SW 1271 (cell line): ENCODE data around the gene EEF2.

Experiments
- DNase-seq, 2 experiments: peaks; one replicate each; lab custom pipeline; 2025; lab: John Stamatoyannopoulos, UW

EEF2 gene

GRCh38 chr19:3984584-3984907 is 717 bp downstream of the EEF2 start:
- no peak for DNase-seq

DNA sequence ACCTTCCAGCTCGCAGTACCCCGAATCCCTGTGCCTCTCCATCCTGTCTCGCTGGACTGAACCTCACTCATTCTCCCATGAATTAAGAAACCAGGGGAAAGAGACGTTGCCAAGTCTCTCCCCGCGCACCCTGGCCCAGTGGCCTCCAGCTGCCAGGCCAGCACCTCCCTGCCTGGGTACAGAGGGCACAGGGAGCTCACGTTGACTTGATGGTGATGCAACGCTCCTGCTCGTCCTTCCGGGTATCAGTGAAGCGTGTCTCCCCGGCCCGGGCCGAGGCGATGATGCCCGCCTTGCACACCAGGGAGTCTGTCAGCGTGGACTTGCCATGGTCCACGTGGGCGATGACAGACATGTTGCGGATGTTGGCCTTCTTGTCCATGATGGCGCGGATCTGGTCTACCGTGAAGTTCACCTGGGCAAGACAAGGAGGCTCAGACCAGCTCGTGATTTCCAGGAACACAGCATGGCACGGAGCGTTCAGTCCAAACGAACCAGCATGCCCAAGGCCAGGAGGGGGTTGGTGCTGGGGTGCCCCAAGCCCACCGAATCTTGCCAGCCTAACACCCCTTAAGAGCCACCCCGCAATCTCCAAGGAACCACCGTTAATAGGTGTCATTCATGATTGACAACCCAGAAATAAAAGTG is 1.2 kb downstream of the EEF2 start:
- no peak for DNase-seq

DNA sequence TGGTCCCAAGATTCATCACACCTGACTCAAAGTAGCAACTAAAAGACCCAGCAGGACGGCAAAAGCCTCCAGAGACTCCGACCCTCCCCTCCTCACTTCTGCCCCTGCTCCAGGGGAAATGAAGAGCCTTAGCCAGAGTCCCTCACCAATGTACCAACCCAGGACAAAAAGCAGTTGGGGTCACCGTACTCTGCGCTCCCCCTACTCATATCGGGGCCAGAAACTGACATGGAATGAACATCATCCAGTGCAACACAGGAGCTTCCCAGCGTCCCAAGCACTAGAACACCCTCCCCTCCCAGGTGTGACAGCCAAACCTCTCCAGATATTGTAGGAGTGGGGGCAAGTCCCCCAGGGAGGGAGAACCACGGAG is 1.7 kb downstream of the EEF2 start:
- DNase-seq = no peak

GRCh38 chr19:3982701-3983541 is 2.3 kb downstream of the EEF2 start:
- no peak for DNase-seq

- DNase-seq = no peak
Observed at GRCh38 chr19:3981736-3982681, 3.3 kb downstream of the EEF2 start.

DNA sequence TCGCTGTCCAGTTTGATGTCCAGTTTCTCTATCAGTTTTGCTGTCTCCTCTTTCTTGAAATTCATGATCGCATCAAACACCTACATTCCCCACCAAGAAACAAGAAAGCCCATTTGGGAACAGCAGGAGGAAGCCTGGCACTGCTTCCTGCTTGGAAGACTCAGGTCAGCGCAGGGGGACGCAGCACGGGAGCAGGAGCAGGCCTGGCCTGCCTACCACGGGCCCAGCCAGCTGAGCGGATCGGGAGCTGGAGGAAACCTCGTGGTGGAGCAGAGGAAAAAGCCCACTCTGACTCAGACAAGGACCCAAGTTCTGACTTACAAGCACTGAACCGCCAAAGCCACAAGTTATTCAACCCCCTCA is 3.9 kb downstream of the EEF2 start:
- no peak for DNase-seq

DNA sequence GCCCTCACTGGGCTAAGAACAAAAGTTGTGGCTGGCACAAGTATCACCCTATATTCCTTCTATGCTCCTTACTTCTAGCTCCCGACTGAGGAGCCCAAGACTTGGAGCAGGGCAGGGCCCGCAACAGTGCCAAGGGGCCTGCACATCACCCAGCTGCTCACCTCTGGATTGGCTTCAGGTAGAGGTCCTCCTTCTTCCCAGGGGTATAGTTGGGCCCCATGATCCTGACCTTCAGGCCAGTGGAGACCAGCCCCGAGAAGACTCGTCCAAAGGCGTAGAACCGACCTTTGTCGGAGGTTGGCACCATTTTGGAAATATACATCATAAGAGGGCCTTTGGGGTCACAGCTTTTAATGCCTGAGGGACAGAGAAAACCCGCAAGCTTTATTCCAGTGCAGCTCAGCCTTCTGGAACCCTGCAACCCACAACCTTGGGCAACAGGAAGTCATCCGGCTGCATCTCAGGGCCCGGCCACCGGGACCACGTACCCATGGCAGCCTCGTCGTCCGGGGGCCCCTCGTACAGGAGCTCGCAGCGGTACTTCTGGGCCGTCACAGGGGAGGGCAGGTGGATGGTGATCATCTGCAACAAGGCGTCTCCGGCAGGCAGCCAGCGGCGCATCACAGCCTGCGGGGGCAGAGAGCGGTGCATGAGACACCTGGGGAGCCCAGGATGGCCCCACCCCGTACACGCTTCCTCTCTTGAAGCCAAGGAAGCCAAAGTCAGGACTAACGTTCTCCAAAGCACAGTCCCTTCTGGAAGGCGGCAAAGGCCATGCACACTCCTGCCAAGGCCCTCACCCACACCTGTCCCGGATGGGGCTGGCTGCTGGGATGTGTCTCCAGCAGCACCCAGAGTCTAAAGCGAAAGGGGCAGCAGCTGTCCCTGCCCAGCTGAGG is 4.7 kb downstream of the EEF2 start:
- DNase-seq = no peak

- DNase-seq = no peak
Observed at GRCh38 chr19:3979674-3980352, 5.5 kb downstream of the EEF2 start.

GRCh38 chr19:3979289-3979673 is 6.0 kb downstream of the EEF2 start:
- no peak for DNase-seq

DNA sequence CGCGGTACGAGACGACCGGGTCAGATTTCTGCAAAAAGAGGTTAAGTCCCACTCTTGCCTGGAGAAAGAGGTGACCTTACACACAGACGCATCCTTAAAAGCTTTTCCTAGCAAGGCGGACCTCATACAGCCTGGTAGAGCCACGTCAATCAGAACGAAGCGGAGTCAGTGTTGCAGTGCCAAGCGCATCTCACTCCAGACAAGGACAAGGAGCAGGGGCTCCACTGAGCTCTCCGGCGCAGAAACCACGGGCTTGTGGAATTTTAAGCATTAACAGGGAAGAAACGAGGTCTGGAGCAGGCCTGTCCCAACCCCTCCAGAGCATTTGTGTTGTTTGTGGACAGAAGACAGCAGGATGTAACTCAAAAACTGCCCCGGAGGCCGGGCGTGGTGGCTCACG is 7.1 kb downstream of the EEF2 start:
- no peak for DNase-seq

- DNase-seq = no peak
Observed at GRCh38 chr19:3977242-3978143, 7.8 kb downstream of the EEF2 start.

- DNase-seq = no peak
Observed at GRCh38 chr19:3976495-3977241, 8.6 kb downstream of the EEF2 start.

GRCh38 chr19:3975637-3976087 is 9.6 kb downstream of the EEF2 start:
- no peak for DNase-seq

GRCh38 chr19:3975144-3975543 is 10.1 kb downstream of the EEF2 start:
- no peak for DNase-seq

- peak; percentile 88 to 96 for DNase-seq
Observed at GRCh38 chr19:3970808-3971598, 14.3 kb downstream of the EEF2 start, which contains the start of gene DAPK3. DAPK3 (minus strand) TSS chr19:3971099; CDS start chr19:3969735, 1,364 bp downstream.

- DNase-seq = no peak
Observed at GRCh38 chr19:3970313-3970807, 14.9 kb downstream of the EEF2 start.

DNA sequence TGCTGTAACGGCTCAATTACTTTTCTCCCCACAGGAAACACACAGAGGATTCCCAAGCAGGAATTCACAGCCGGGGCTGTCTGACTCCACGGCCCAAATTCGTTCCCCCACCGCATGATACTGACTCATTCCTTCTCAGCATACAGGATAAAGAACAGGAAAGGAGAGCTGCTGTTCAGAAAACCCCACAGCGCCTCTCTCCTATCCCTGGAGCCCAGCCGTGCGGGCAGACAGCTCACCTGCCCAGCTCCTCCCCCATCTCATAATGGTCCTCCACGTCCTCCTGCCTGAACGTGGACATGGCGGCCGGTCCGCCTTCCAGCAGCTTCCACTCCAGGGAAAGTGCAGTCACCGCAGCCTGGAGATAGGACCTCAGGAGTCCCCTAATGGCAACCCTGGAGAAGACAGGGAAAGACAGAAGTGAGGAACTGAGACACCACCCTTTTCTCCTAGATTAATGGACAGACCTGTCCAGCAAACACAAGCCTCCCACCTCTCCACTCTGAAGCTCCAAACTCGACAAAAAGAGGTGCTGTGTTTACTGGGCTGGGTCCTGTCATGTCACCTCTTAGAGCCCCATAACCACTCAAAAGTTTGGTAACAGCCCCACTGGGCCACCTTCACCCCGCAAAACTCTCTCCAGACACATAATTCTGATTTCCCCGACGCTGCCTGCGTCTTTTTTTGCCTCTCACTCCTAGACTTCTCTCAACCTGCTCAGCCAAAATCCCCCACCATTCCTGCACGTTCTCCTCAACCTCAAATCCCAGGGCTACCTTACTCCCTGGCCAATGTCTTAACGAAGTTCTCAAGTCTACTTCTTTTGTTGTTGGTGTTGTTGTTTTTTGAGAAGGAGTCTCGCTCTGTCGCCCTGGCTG is 15.6 kb downstream of the EEF2 start:
- peak in 1 of 2 experiments; percentile 65 for DNase-seq
